ENCODE data around the gene CBX5.
"Not testable (repeated sequence)": the region's sequence is repeated elsewhere in the genome, so short reads cannot be mapped to it uniquely, and the experiment has no call there.

The CBX5 gene

GRCh38 chr12:54227927-54228326, 52.0 kb downstream of the CBX5 start:
- H3K4ac ChIP-seq (ENCODE audit: low read depth in 1 of 2, low read length in 2 of 2); DNase-seq; H3K23ac ChIP-seq (ENCODE audit: low read length in 2 of 2); H2AK5ac ChIP-seq (ENCODE audit: low read length, severe bottlenecking); H3K14ac ChIP-seq (ENCODE audit: low read length in 2 of 2); H2BK5ac ChIP-seq (ENCODE audit: low read depth, low read length, poor library complexity, severe bottlenecking); H4K91ac ChIP-seq (ENCODE audit: low read length); H3K9ac ChIP-seq (ENCODE audit: low read length); H3K9me3 ChIP-seq (ENCODE audit: control insufficient read depth, low read length); H2BK120ac ChIP-seq (ENCODE audit: low read depth, low read length); H2BK12ac ChIP-seq (ENCODE audit: low read length in 2 of 2); H3K4me2 ChIP-seq (ENCODE audit: low read length, poor library complexity, severe bottlenecking); H2AFZ ChIP-seq (ENCODE audit: low read depth, low read length); H3K4me3 ChIP-seq (ENCODE audit: insufficient read depth in 1 of 2, low read depth in 1 of 2, low read length in 2 of 2); H3K18ac ChIP-seq (ENCODE audit: low read depth in 1 of 2, low read length in 2 of 2); H3K36me3 ChIP-seq (ENCODE audit: control insufficient read depth in 1 of 2, insufficient read depth in 2 of 2, low read depth in 1 of 2, low read length in 2 of 2); H3K27ac ChIP-seq (ENCODE audit: low read length, poor library complexity, severe bottlenecking); H3K79me1 ChIP-seq (replicated peaks; ENCODE audit: low read length, poor library complexity, severe bottlenecking); H2BK15ac ChIP-seq (ENCODE audit: low read depth, poor library complexity, severe bottlenecking); H3K27me3 ChIP-seq (ENCODE audit: control insufficient read depth in 1 of 2, insufficient read depth in 1 of 2, low read length in 2 of 2); H4K8ac ChIP-seq (ENCODE audit: low read length): not testable (repeated sequence)
- WGBS, result 95% methylated on average over 6 of the region's 6 CpGs
- peaks cover 12% of the 10 kb centered on the region for H3K4me1 ChIP-seq (ENCODE audit: control insufficient read depth, insufficient read depth, low read depth, low read length)

GRCh38 chr12:54227376-54227775, 52.5 kb downstream of the CBX5 start:
- DNase-seq, result no peak
- H2AK5ac ChIP-seq (ENCODE audit: low read length, severe bottlenecking), result no peak overlapping the region
- no peak overlapping the region for H3K4me3 ChIP-seq (ENCODE audit: insufficient read depth in 1 of 2, low read depth in 1 of 2, low read length in 2 of 2)
- no peak overlapping the region for H2BK120ac ChIP-seq (ENCODE audit: low read depth, low read length)
- peak overlapping the region; percentile 15 for H2AFZ ChIP-seq (ENCODE audit: low read depth, low read length)
- peaks cover 2% of the 10 kb centered on the region for H3K79me1 ChIP-seq (replicated peaks; ENCODE audit: low read length, poor library complexity, severe bottlenecking)
- no peak overlapping the region for H2BK5ac ChIP-seq (ENCODE audit: low read depth, low read length, poor library complexity, severe bottlenecking)
- no peaks in the 10 kb centered on the region for H3K27me3 ChIP-seq (ENCODE audit: control insufficient read depth in 1 of 2, insufficient read depth in 1 of 2, low read length in 2 of 2)
- peak overlapping the region in 1 of 2 experiments; percentile 13 for H3K14ac ChIP-seq (ENCODE audit: low read length in 2 of 2)
- H3K36me3 ChIP-seq (ENCODE audit: control insufficient read depth in 1 of 2, insufficient read depth in 2 of 2, low read depth in 1 of 2, low read length in 2 of 2), result no peaks in the 10 kb centered on the region
- no peak overlapping the region for H3K4ac ChIP-seq (ENCODE audit: low read depth in 1 of 2, low read length in 2 of 2)
- H3K9me3 ChIP-seq (ENCODE audit: control insufficient read depth, low read length), result no peaks in the 10 kb centered on the region
- peaks cover 12% of the 10 kb centered on the region for H3K4me1 ChIP-seq (ENCODE audit: control insufficient read depth, insufficient read depth, low read depth, low read length)
- H3K23ac ChIP-seq (ENCODE audit: low read length in 2 of 2), result no peak overlapping the region
- H2BK15ac ChIP-seq (ENCODE audit: low read depth, poor library complexity, severe bottlenecking), result peak overlapping the region; percentile 63
- peak overlapping the region; percentile 27 for H4K8ac ChIP-seq (ENCODE audit: low read length)
- peak overlapping the region in 1 of 2 experiments; percentile 17 for H2BK12ac ChIP-seq (ENCODE audit: low read length in 2 of 2)
- 76% methylated on average over 4 of the region's 4 CpGs for WGBS
- no peak overlapping the region for H3K9ac ChIP-seq (ENCODE audit: low read length)
- peak overlapping the region in 1 of 2 experiments; percentile 44 for H3K18ac ChIP-seq (ENCODE audit: low read depth in 1 of 2, low read length in 2 of 2)
- H3K4me2 ChIP-seq (ENCODE audit: low read length, poor library complexity, severe bottlenecking), result no peak overlapping the region
- peak overlapping the region; percentile 59 for H4K91ac ChIP-seq (ENCODE audit: low read length)
- H3K27ac ChIP-seq (ENCODE audit: low read length, poor library complexity, severe bottlenecking), result no peak overlapping the region

- H4K91ac ChIP-seq (ENCODE audit: low read length), result no peak overlapping the region
- WGBS, result 78% methylated on average over 1 of the region's 1 CpG
Measured at GRCh38 chr12:54225666-54226065, 54.3 kb downstream of the CBX5 start.

GRCh38 chr12:54222609-54223008, 57.3 kb downstream of the CBX5 start:
- H3K27me3 ChIP-seq (ENCODE audit: control insufficient read depth in 1 of 2, insufficient read depth in 1 of 2, low read length in 2 of 2), result peaks cover 0 to 3% of the 10 kb centered on the region in 2 experiments
- no peak overlapping the region for H2BK120ac ChIP-seq (ENCODE audit: low read depth, low read length)
- WGBS, result 12% methylated on average over 1 of the region's 1 CpG
- DNase-seq, result peak; percentile 96
- H2AK5ac ChIP-seq (ENCODE audit: low read length, severe bottlenecking), result no peak overlapping the region
- no peak overlapping the region for H2BK15ac ChIP-seq (ENCODE audit: low read depth, poor library complexity, severe bottlenecking)
- no peak overlapping the region for H3K4ac ChIP-seq (ENCODE audit: low read depth in 1 of 2, low read length in 2 of 2)
- no peak overlapping the region for H3K18ac ChIP-seq (ENCODE audit: low read depth in 1 of 2, low read length in 2 of 2)
- H3K9ac ChIP-seq (ENCODE audit: low read length), result peak overlapping the region; percentile 68
- no peak overlapping the region for H3K4me3 ChIP-seq (ENCODE audit: insufficient read depth in 1 of 2, low read depth in 1 of 2, low read length in 2 of 2)
- H4K8ac ChIP-seq (ENCODE audit: low read length), result no peak overlapping the region
- H2AFZ ChIP-seq (ENCODE audit: low read depth, low read length), result no peak overlapping the region
- no peak overlapping the region for H2BK5ac ChIP-seq (ENCODE audit: low read depth, low read length, poor library complexity, severe bottlenecking)
- peaks cover 2% of the 10 kb centered on the region for H3K79me1 ChIP-seq (replicated peaks; ENCODE audit: low read length, poor library complexity, severe bottlenecking)
- no peak overlapping the region for H3K14ac ChIP-seq (ENCODE audit: low read length in 2 of 2)
- no peaks in the 10 kb centered on the region for H3K9me3 ChIP-seq (ENCODE audit: control insufficient read depth, low read length)
- H3K4me2 ChIP-seq (ENCODE audit: low read length, poor library complexity, severe bottlenecking), result no peak overlapping the region
- H3K23ac ChIP-seq (ENCODE audit: low read length in 2 of 2), result no peak overlapping the region
- H2BK12ac ChIP-seq (ENCODE audit: low read length in 2 of 2), result no peak overlapping the region
- H4K91ac ChIP-seq (ENCODE audit: low read length), result no peak overlapping the region
- no peaks in the 10 kb centered on the region for H3K36me3 ChIP-seq (ENCODE audit: control insufficient read depth in 1 of 2, insufficient read depth in 2 of 2, low read depth in 1 of 2, low read length in 2 of 2)
- peaks cover 14% of the 10 kb centered on the region for H3K4me1 ChIP-seq (ENCODE audit: control insufficient read depth, insufficient read depth, low read depth, low read length)
- H3K27ac ChIP-seq (ENCODE audit: low read length, poor library complexity, severe bottlenecking), result peak overlapping the region; percentile 52

More at GRCh38 chr12:54225666-54226065, 54.3 kb downstream of the CBX5 start:
- Histone ChIP-seq H3K4ac (ENCODE audit: low read depth in 1 of 2, low read length in 2 of 2) (no peak overlapping the region), H2BK15ac (ENCODE audit: low read depth, poor library complexity, severe bottlenecking) (no peak overlapping the region), H2BK120ac (ENCODE audit: low read depth, low read length) (no peak overlapping the region), H2BK5ac (ENCODE audit: low read depth, low read length, poor library complexity, severe bottlenecking) (no peak overlapping the region), H4K8ac (ENCODE audit: low read length) (peak overlapping the region; percentile 17), H3K18ac (ENCODE audit: low read depth in 1 of 2, low read length in 2 of 2) (no peak overlapping the region), H2AK5ac (ENCODE audit: low read length, severe bottlenecking) (no peak overlapping the region), H3K4me2 (ENCODE audit: low read length, poor library complexity, severe bottlenecking) (no peak overlapping the region), H3K27ac (ENCODE audit: low read length, poor library complexity, severe bottlenecking) (no peak overlapping the region), H3K9me3 (ENCODE audit: control insufficient read depth, low read length) (no peaks in the 10 kb centered on the region), H3K4me1 (ENCODE audit: control insufficient read depth, insufficient read depth, low read depth, low read length) (peaks cover 12% of the 10 kb centered on the region), H3K23ac (ENCODE audit: low read length in 2 of 2) (no peak overlapping the region), H3K4me3 (ENCODE audit: insufficient read depth in 1 of 2, low read depth in 1 of 2, low read length in 2 of 2) (no peak overlapping the region), H3K79me1 (replicated peaks; ENCODE audit: low read length, poor library complexity, severe bottlenecking) (peaks cover 2% of the 10 kb centered on the region), H3K36me3 (ENCODE audit: control insufficient read depth in 1 of 2, insufficient read depth in 2 of 2, low read depth in 1 of 2, low read length in 2 of 2) (no peaks in the 10 kb centered on the region), H2BK12ac (ENCODE audit: low read length in 2 of 2) (no peak overlapping the region), H3K14ac (ENCODE audit: low read length in 2 of 2) (no peak overlapping the region), H2AFZ (ENCODE audit: low read depth, low read length) (no peak overlapping the region), H3K27me3 (ENCODE audit: control insufficient read depth in 1 of 2, insufficient read depth in 1 of 2, low read length in 2 of 2) (no peaks in the 10 kb centered on the region), H3K9ac (ENCODE audit: low read length) (no peak overlapping the region)
- no peak for DNase-seq

All from mesenchymal stem cell (in vitro differentiated cells and primary cell).